H1 (cell line): ENCODE measurements around the gene PLPPR3.
A peak's percentile ranks its signal among the peaks of the same experiment; 100 is the strongest.

ENCODE experiments used
- ATF2 ChIP-seq: IDR thresholded peaks from 2 replicates; pipeline ENCODE4 v1.6.1; 2012; ENCODE audit warnings: low read length, inconsistent platforms
- CHD7 ChIP-seq: fragments of 300-600 bp; sonication (generic); IDR thresholded peaks from 2 replicates; pipeline ENCODE4 v1.7.1; 2012; ENCODE audit warnings: low read length, moderate library complexity, mild to moderate bottlenecking, inconsistent platforms; ENCODE audit not compliant: insufficient replicate concordance
- EZH2 ChIP-seq: fragments of 200-600 bp; sonication (generic); IDR thresholded peaks from 2 replicates; pipeline ENCODE4 v1.7.1; 2012; ENCODE audit warnings: low read depth, mild to moderate bottlenecking, moderate library complexity, low read length, inconsistent platforms; ENCODE audit not compliant: severe bottlenecking
- KDM1A ChIP-seq: fragments of 200-600, 300-600 bp; sonication (generic); IDR thresholded peaks from 2 replicates; pipeline ENCODE4 v1.7.1; 2016; ENCODE audit warnings: mild to moderate bottlenecking, low read length, borderline replicate concordance
- POLR2A ChIP-seq, 2 experiments: IDR thresholded peaks; 1 replicate in 1 of 2; 2 replicates in 1 of 2; pipeline ENCODE4 v1.6.1; 2011; ENCODE audit warnings: low read depth in 2 of 2, low read length in 2 of 2, mild to moderate bottlenecking in 2 of 2; ENCODE audit errors: control extremely low read depth in 1 of 2
- RAD21 ChIP-seq, 2 experiments: IDR thresholded peaks in 1 of 2; conservative IDR thresholded peaks in 1 of 2; 2 replicates each; pipeline ENCODE4 v1.6.1; 2011; ENCODE audit warnings: low read depth in 2 of 2, low read length in 2 of 2, improper control_type of control experiment in 1 of 2, inconsistent platforms in 1 of 2, mild to moderate bottlenecking in 1 of 2, moderate library complexity in 1 of 2
- TF ChIP-seq, protein P1 (sequence below), 3 experiments: IDR thresholded peaks; 1 replicate in 2 of 3; 2 replicates in 1 of 3; pipeline versions ENCODE4 v1.5.1 to v1.6.1; 2011; ENCODE audit warnings: low read length in 3 of 3, mild to moderate bottlenecking in 3 of 3, inconsistent platforms in 2 of 3, low read depth in 1 of 3, moderate library complexity in 1 of 3; ENCODE audit not compliant: insufficient read depth in 1 of 3; ENCODE audit errors: control extremely low read depth in 1 of 3
- TF ChIP-seq, protein P2 (sequence below): IDR thresholded peaks from 2 replicates; pipeline ENCODE4 v1.6.1; 2011; ENCODE audit warnings: low read length, improper control_type of control experiment

GRCh38 chr19:810077-810855 is 11.5 kb downstream of the PLPPR3 start:
- TF ChIP-seq ATF2: no peak
- TF ChIP-seq, protein P1, sequence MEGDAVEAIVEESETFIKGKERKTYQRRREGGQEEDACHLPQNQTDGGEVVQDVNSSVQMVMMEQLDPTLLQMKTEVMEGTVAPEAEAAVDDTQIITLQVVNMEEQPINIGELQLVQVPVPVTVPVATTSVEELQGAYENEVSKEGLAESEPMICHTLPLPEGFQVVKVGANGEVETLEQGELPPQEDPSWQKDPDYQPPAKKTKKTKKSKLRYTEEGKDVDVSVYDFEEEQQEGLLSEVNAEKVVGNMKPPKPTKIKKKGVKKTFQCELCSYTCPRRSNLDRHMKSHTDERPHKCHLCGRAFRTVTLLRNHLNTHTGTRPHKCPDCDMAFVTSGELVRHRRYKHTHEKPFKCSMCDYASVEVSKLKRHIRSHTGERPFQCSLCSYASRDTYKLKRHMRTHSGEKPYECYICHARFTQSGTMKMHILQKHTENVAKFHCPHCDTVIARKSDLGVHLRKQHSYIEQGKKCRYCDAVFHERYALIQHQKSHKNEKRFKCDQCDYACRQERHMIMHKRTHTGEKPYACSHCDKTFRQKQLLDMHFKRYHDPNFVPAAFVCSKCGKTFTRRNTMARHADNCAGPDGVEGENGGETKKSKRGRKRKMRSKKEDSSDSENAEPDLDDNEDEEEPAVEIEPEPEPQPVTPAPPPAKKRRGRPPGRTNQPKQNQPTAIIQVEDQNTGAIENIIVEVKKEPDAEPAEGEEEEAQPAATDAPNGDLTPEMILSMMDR (IDR thresholded peaks at IDR 0.05; ENCODE audit: control extremely low read depth in 1 of 3, insufficient read depth in 1 of 3, low read depth in 1 of 3, low read length in 3 of 3): no peak
- TF ChIP-seq KDM1A: no peak
- TF ChIP-seq, protein P2, sequence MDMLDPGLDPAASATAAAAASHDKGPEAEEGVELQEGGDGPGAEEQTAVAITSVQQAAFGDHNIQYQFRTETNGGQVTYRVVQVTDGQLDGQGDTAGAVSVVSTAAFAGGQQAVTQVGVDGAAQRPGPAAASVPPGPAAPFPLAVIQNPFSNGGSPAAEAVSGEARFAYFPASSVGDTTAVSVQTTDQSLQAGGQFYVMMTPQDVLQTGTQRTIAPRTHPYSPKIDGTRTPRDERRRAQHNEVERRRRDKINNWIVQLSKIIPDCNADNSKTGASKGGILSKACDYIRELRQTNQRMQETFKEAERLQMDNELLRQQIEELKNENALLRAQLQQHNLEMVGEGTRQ: no peak
- peak; percentile 1 to 36; a peak in 2 of 3 replicates for TF ChIP-seq POLR2A (IDR thresholded peaks at IDR 0.05; ENCODE audit: control extremely low read depth in 1 of 2, low read depth in 2 of 2, low read length in 2 of 2)
- TF ChIP-seq RAD21 (IDR thresholded peaks at IDR 0.05 in 1 of 2, conservative IDR thresholded peaks at IDR 0.05 in 1 of 2; ENCODE audit: low read depth in 2 of 2, low read length in 2 of 2): no peak
- TF ChIP-seq CHD7: no peak
- no peak for TF ChIP-seq EZH2
